GM21576 (cell line): Measurements from ENCODE around the gene ALDH3B1.
A peak's percentile ranks its signal among the peaks of the same experiment; 100 is the strongest.

Experiments used
- ATAC-seq: cut with Tn5 transposase; IDR thresholded peaks from one replicate; pipeline ENCODE4 v1.9.1; 2021; ENCODE audit warnings: mild to moderate bottlenecking, moderate library complexity; ENCODE audit not compliant: unreplicated experiment

ALDH3B1 gene

GRCh38 chr11:68027667-68028066, 17.5 kb downstream of the ALDH3B1 start:
- no peak for ATAC-seq

- ATAC-seq: no peak
These were observed 18.8 kb downstream of the ALDH3B1 start for GRCh38 chr11:68028802-68029545.

- ATAC-seq: peak; percentile 92
These were observed 20.4 kb downstream of the ALDH3B1 start, which contains the start of gene NDUFS8 for GRCh38 chr11:68030318-68031143. TSS of gene NDUFS8 (plus strand) at chr11:68030681. CDS start at chr11:68032152, 1,471 bp downstream.

- ATAC-seq: no peak
These were observed 21.0 kb downstream of the ALDH3B1 start for GRCh38 chr11:68031144-68031464.

GRCh38 chr11:68032003-68032402, 21.9 kb downstream of the ALDH3B1 start:
- no peak for ATAC-seq

- ATAC-seq: no peak
These were observed 23.0 kb downstream of the ALDH3B1 start for GRCh38 chr11:68032997-68033707.

GRCh38 chr11:68033708-68034045, 23.6 kb downstream of the ALDH3B1 start:
- ATAC-seq: no peak

- no peak for ATAC-seq
These were observed 25.2 kb downstream of the ALDH3B1 start for GRCh38 chr11:68035266-68035876.

- ATAC-seq: no peak
These were observed 26.1 kb downstream of the ALDH3B1 start for GRCh38 chr11:68036141-68036716.

GRCh38 chr11:68036717-68037239, 26.7 kb downstream of the ALDH3B1 start:
- no peak for ATAC-seq

- no peak for ATAC-seq
These were observed 27.5 kb downstream of the ALDH3B1 start for GRCh38 chr11:68037411-68038225.

GRCh38 chr11:68038226-68038717, 28.1 kb downstream of the ALDH3B1 start:
- ATAC-seq: no peak

- ATAC-seq: no peak
These were observed 28.8 kb downstream of the ALDH3B1 start, which contains the start of gene TCIRG1 for GRCh38 chr11:68038718-68039525. TSS of gene TCIRG1 (plus strand) at chr11:68039025. CDS start at chr11:68041272, 2,247 bp downstream.

GRCh38 chr11:68039526-68040086, 29.5 kb downstream of the ALDH3B1 start:
- ATAC-seq: no peak

GRCh38 chr11:68040101-68040956, 30.2 kb downstream of the ALDH3B1 start:
- peak; percentile 44 for ATAC-seq

- no peak for ATAC-seq
These were observed 30.9 kb downstream of the ALDH3B1 start for GRCh38 chr11:68040957-68041591.
